ENCODE results near the gene STARD3NL.

- peak in 2 of 3 experiments; percentile 9 to 13 for TF ChIP-seq CTCF (optimal IDR thresholded peaks at IDR 0.05 in 1 of 3, IDR thresholded peaks at IDR 0.05 in 1 of 3, conservative IDR thresholded peaks at IDR 0.05 in 1 of 3; ENCODE audit: extremely low read depth in 1 of 3, insufficient read depth in 2 of 3, low read length in 3 of 3)
- no peak for TF ChIP-seq EZH2 (IDR thresholded peaks at IDR 0.05; ENCODE audit: low read length)
These were observed 775 bp downstream of the STARD3NL start for GRCh38 chr7:38178695-38179344.

All from keratinocyte (primary cell).